Smooth muscle cell (in vitro differentiated cells): Measurements from ENCODE around the gene PLEKHG4B. TPM values are rescaled to one million over a fixed set of nuclear protein-coding genes. Genes with fewer than 3 reads are reported as not detected.

ENCODE experiments used
- DNase-seq: peaks from one replicate; lab custom pipeline; 2025; ENCODE audit not compliant: unreplicated experiment; lab: John Stamatoyannopoulos, UW
- H2AFZ ChIP-seq: fragments of 200-600 bp; sonication (generic); 2 replicates; pipeline ENCODE4 v1.6.0; 2016; ENCODE audit warnings: antibody characterized with exemption, low read depth, mild to moderate bottlenecking
- H3F3A ChIP-seq: fragments of 200-600 bp; sonication (generic); 2 replicates; pipeline ENCODE4 v1.6.0; 2017; ENCODE audit warnings: antibody characterized with exemption, low read depth
- H3K27ac ChIP-seq: fragments of 200-600 bp; sonication (generic); 2 replicates; pipeline ENCODE4 v1.5.1; 2016; ENCODE audit warnings: low read depth, mild to moderate bottlenecking
- H3K27me3 ChIP-seq: fragments of 200-600 bp; sonication (generic); 2 replicates; pipeline ENCODE4 v1.6.1; 2016; ENCODE audit warnings: low read depth, mild to moderate bottlenecking
- H3K36me3 ChIP-seq: fragments of 200-600 bp; sonication (generic); 2 replicates; pipeline ENCODE4 v1.5.1; 2016; ENCODE audit warnings: low read depth
- H3K4me1 ChIP-seq: fragments of 200-600 bp; sonication (generic); 2 replicates; pipeline ENCODE4 v1.5.1; 2016; ENCODE audit warnings: low read depth
- H3K4me2 ChIP-seq: fragments of 200-600 bp; sonication (generic); 2 replicates; pipeline ENCODE4 v1.6.0; 2016; ENCODE audit warnings: mild to moderate bottlenecking
- H3K4me3 ChIP-seq: fragments of 200-600 bp; sonication (generic); 2 replicates; pipeline ENCODE4 v1.5.1; 2016; ENCODE audit warnings: mild to moderate bottlenecking
- H3K79me2 ChIP-seq: fragments of 200-600 bp; sonication (generic); 2 replicates; pipeline ENCODE4 v1.6.0; 2016; ENCODE audit warnings: low read depth, mild to moderate bottlenecking
- H3K9ac ChIP-seq: fragments of 200-600 bp; sonication (generic); 2 replicates; pipeline ENCODE4 v1.6.0; 2016; ENCODE audit warnings: low read depth
- H3K9me3 ChIP-seq: fragments of 200-600 bp; sonication (generic); replicated peaks from 2 replicates; pipeline ENCODE4 v1.5.1; 2016; ENCODE audit warnings: low read depth
- H4K20me1 ChIP-seq: fragments of 200-600 bp; sonication (generic); 2 replicates; pipeline ENCODE4 v1.6.0; 2016; ENCODE audit warnings: low read depth
- WGBS: methylation state at CpG from one replicate; pipeline ENCODE4 v1.1.7; 2016; ENCODE audit warnings: low lambda C conversion rate; 5-methylcytosine and 5-hydroxymethylcytosine counted together
- polyA plus RNA-seq: library from polyadenylated mRNA; unstranded; fragments of >200 nt; fragmentation: Nextera tagmentation; extraction: Ambion mirVana; gene quantifications from 2 replicates; pipeline ENCODE4 v1.2.1, GENCODE V29; 2016
- total RNA-seq: library from RNA; depleted of rRNA; stranded (reverse); fragments of >200 nt; gene quantifications from 2 replicates; pipeline ENCODE4 v1.2.3, GENCODE V29; 2014
- TF ChIP-seq, protein P1 (sequence below): fragments of 200-600 bp; sonication (generic); IDR thresholded peaks from 2 replicates; pipeline ENCODE4 v1.5.1; 2017; ENCODE audit warnings: borderline replicate concordance, mild to moderate bottlenecking, antibody characterized with exemption; ENCODE audit not compliant: insufficient read depth, poor library complexity, severe bottlenecking

Gene PLEKHG4B
- total and polyA plus RNA-seq, 2 experiments from 2014 or later, result 6.3 to 12.1 TPM

DNA sequence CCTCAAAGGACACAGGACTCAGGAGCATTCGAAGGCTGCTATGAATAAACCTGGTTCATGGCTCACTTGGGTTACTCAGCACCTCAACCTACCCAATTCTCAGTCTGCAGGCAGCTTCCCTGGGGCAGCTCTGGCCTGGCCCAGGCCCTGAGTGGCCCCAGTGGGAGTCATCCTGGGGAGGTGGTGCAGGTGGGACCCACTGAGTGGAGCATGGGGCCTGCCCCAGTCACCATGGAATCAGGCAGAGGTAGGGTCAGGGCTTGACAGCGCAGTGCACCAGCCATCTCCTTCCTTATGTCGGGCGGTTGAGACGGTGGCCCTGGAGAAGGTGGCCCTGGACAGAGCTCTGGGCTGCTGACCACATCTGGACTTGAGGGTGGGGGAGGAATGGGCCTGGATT is 19.2 kb downstream of the PLEKHG4B start:
- H3K4me3 ChIP-seq, result no peak overlapping the region
- no peak overlapping the region for H3K9ac ChIP-seq
- H3K27ac ChIP-seq, result no peak overlapping the region
- H4K20me1 ChIP-seq, result peaks cover 54% of the 10 kb centered on the region
- peaks cover 5% of the 10 kb centered on the region for H3K4me1 ChIP-seq
- no peaks in the 10 kb centered on the region for H3F3A ChIP-seq
- H3K27me3 ChIP-seq, result no peaks in the 10 kb centered on the region
- peaks cover 6% of the 10 kb centered on the region for H3K36me3 ChIP-seq
- no peak for DNase-seq
- H3K79me2 ChIP-seq, result peaks cover under 1% of the 10 kb centered on the region
- H2AFZ ChIP-seq, result no peak overlapping the region
- no peak overlapping the region for H3K4me2 ChIP-seq
- H3K9me3 ChIP-seq, result no peaks in the 10 kb centered on the region
- WGBS, result 97% methylated on average over 5 of the region's 5 CpGs
- TF ChIP-seq, protein P1, sequence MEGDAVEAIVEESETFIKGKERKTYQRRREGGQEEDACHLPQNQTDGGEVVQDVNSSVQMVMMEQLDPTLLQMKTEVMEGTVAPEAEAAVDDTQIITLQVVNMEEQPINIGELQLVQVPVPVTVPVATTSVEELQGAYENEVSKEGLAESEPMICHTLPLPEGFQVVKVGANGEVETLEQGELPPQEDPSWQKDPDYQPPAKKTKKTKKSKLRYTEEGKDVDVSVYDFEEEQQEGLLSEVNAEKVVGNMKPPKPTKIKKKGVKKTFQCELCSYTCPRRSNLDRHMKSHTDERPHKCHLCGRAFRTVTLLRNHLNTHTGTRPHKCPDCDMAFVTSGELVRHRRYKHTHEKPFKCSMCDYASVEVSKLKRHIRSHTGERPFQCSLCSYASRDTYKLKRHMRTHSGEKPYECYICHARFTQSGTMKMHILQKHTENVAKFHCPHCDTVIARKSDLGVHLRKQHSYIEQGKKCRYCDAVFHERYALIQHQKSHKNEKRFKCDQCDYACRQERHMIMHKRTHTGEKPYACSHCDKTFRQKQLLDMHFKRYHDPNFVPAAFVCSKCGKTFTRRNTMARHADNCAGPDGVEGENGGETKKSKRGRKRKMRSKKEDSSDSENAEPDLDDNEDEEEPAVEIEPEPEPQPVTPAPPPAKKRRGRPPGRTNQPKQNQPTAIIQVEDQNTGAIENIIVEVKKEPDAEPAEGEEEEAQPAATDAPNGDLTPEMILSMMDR, result no peak

DNA sequence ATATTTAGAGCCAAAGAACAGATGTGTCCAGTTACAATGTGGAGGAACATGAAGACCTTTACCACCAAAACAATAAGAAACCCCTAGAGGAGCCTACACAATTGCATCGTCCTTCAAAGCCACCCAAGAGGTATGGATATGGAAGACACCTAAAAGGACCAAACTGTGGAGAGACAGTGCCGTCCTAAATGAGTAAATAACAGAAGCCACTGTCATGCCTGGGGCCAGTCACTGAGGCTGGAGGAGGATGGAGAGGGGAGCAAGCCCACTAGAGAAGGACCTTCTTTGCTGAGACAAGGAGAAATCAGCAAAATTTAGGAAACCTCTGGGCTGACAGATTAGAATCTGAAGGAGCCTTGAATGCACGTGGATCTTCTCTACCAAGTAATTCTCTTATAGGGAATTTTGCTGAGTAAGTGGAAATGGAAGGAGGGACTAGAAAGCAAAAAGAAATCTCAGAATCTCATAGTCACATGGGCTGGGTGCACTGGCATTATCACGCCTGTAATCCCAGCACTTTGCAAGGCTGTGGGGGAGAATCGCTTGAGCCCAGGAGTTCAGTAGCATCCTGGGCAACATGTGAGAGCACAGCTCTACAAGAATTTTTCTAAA is 27.6 kb downstream of the PLEKHG4B start:
- Histone ChIP-seq H3K4me1 (no peaks in the 10 kb centered on the region), H3F3A (no peaks in the 10 kb centered on the region), H3K36me3 (peaks cover 15% of the 10 kb centered on the region), H3K27ac (no peak overlapping the region), H2AFZ (no peak overlapping the region), H3K27me3 (no peaks in the 10 kb centered on the region), H3K9ac (no peak overlapping the region), H3K9me3 (peaks cover 5% of the 10 kb centered on the region), H3K4me2 (no peak overlapping the region), H3K4me3 (no peak overlapping the region), H4K20me1 (no peaks in the 10 kb centered on the region), H3K79me2 (no peaks in the 10 kb centered on the region)
- DNase-seq, result no peak
- WGBS, result 91% methylated on average over 5 of the region's 5 CpGs
- TF ChIP-seq, protein P1, result no peak

DNA sequence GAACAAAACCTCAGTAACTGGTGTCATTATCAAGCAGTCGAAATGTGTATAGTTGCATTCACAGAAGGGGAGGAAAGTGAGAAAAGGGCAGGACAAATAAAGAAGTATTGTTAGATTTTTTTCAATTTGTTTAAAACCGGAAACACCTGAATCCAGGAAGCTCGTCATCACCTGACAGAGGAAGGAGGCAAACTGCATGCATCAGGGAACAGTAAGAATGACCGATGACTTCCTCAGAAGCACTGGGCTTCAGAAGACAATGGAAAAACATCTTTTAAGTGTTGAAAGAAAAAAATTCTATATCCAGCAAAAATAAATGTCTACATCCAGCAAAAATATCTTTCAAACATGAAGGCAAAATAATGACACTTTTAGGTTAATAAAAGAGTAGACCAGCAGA is 29.5 kb downstream of the PLEKHG4B start:
- Histone ChIP-seq H3K79me2 (peaks cover 2% of the 10 kb centered on the region), H3F3A (no peaks in the 10 kb centered on the region), H3K4me2 (no peak overlapping the region), H3K9me3 (peaks cover 8% of the 10 kb centered on the region), H3K9ac (no peak overlapping the region), H3K4me3 (no peak overlapping the region), H3K27ac (no peak overlapping the region), H3K4me1 (no peaks in the 10 kb centered on the region), H3K36me3 (peaks cover 9% of the 10 kb centered on the region), H4K20me1 (no peaks in the 10 kb centered on the region), H3K27me3 (no peaks in the 10 kb centered on the region), H2AFZ (no peak overlapping the region)
- TF ChIP-seq, protein P1, result no peak
- 97% methylated on average over 4 of the region's 4 CpGs for WGBS
- DNase-seq, result no peak

DNA sequence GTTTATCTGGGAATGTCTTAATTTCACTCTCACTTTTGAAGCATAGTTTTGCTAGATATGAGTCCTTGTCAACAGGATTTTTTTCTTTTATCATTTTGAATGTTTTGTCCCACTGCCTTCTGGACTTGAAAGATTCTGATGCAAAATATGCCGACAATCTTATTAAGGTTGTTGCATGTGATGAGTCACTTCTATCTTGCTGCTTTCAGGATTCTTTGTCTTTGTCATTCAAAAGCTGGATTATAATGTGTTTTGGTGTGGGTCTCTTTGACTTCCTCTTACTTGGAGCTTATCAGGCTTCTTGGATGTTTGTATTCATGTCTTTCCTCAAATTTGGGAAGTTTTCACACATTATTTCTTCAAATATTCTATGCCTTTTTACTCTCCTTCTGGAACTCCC is 33.8 kb downstream of the PLEKHG4B start:
- H2AFZ ChIP-seq, result no peak overlapping the region
- H3K9me3 ChIP-seq, result peaks cover 8% of the 10 kb centered on the region
- H3K79me2 ChIP-seq, result peaks cover 4% of the 10 kb centered on the region
- H3K27me3 ChIP-seq, result no peaks in the 10 kb centered on the region
- H3K36me3 ChIP-seq, result no peaks in the 10 kb centered on the region
- H3K4me3 ChIP-seq, result no peak overlapping the region
- no peak overlapping the region for H3K9ac ChIP-seq
- TF ChIP-seq, protein P1, result no peak
- H4K20me1 ChIP-seq, result no peaks in the 10 kb centered on the region
- H3K4me1 ChIP-seq, result peaks cover 10% of the 10 kb centered on the region
- 93% methylated on average over 1 of the region's 1 CpG for WGBS
- no peak for DNase-seq
- no peak overlapping the region for H3K27ac ChIP-seq
- no peak overlapping the region for H3K4me2 ChIP-seq
- no peaks in the 10 kb centered on the region for H3F3A ChIP-seq
